KMS-11 (cell line): ENCODE data around the gene RTN1.

Experiments
- H2AFZ ChIP-seq: fragments of 200-600 bp; sonication (generic); 2 replicates; pipeline ENCODE4 v1.6.1; 2016; ENCODE audit warnings: antibody characterized with exemption, mixed run types, low read depth
- H3K27ac ChIP-seq: fragments of 200-600 bp; sonication (generic); 2 replicates; pipeline ENCODE4 v1.6.1; 2016; ENCODE audit warnings: mild to moderate bottlenecking, mixed run types
- H3K27me3 ChIP-seq: fragments of 200-600 bp; sonication (generic); 2 replicates; pipeline ENCODE4 v1.6.1; 2017; ENCODE audit warnings: mild to moderate bottlenecking, low read depth, mixed run types, moderate library complexity; ENCODE audit not compliant: insufficient read depth
- H3K36me3 ChIP-seq: fragments of 200-600 bp; sonication (generic); 2 replicates; pipeline ENCODE4 v1.6.1; 2017; ENCODE audit warnings: mild to moderate bottlenecking, mixed run types; ENCODE audit not compliant: insufficient read depth
- H3K4me1 ChIP-seq: fragments of 200-600 bp; sonication (generic); 2 replicates; pipeline ENCODE4 v1.6.1; 2016; ENCODE audit warnings: mild to moderate bottlenecking, low read depth, mixed run types; ENCODE audit not compliant: poor library complexity, severe bottlenecking
- H3K4me2 ChIP-seq: fragments of 200-600 bp; sonication (generic); 2 replicates; pipeline ENCODE4 v1.7.0; 2016; ENCODE audit warnings: mild to moderate bottlenecking, mixed run types
- H3K4me3 ChIP-seq: fragments of 200-600 bp; sonication (generic); IDR thresholded peaks from 2 replicates; pipeline ENCODE4 v1.6.1; 2017; ENCODE audit warnings: low read depth, low read length, mixed read lengths; ENCODE audit not compliant: insufficient read depth
- H3K79me2 ChIP-seq: fragments of 200-600 bp; sonication (generic); 2 replicates; pipeline ENCODE4 v1.6.1; 2016; ENCODE audit warnings: low read depth, mixed run types; ENCODE audit not compliant: insufficient read depth
- H3K9ac ChIP-seq: fragments of 200-600 bp; sonication (generic); 2 replicates; pipeline ENCODE4 v1.6.1; 2016; ENCODE audit warnings: mild to moderate bottlenecking, mixed run types
- H4K20me1 ChIP-seq: fragments of 200-600 bp; sonication (generic); 2 replicates; pipeline ENCODE4 v1.6.1; 2016; ENCODE audit warnings: mild to moderate bottlenecking, mixed run types; ENCODE audit not compliant: insufficient read depth
- TF ChIP-seq, protein P1 (sequence below): fragments of 200-600 bp; sonication (generic); conservative IDR thresholded peaks from 2 replicates; pipeline ENCODE4 v1.6.1; 2017; ENCODE audit warnings: low read depth, mild to moderate bottlenecking, antibody characterized with exemption, low read length, moderate library complexity, mixed read lengths

RTN1 gene, protein sequence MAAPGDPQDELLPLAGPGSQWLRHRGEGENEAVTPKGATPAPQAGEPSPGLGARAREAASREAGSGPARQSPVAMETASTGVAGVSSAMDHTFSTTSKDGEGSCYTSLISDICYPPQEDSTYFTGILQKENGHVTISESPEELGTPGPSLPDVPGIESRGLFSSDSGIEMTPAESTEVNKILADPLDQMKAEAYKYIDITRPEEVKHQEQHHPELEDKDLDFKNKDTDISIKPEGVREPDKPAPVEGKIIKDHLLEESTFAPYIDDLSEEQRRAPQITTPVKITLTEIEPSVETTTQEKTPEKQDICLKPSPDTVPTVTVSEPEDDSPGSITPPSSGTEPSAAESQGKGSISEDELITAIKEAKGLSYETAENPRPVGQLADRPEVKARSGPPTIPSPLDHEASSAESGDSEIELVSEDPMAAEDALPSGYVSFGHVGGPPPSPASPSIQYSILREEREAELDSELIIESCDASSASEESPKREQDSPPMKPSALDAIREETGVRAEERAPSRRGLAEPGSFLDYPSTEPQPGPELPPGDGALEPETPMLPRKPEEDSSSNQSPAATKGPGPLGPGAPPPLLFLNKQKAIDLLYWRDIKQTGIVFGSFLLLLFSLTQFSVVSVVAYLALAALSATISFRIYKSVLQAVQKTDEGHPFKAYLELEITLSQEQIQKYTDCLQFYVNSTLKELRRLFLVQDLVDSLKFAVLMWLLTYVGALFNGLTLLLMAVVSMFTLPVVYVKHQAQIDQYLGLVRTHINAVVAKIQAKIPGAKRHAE

GRCh38 chr14:59870277-59871165 lies at the start of gene RTN1:
TSS of gene RTN1 (minus strand) at chr14:59870776. CDS start at chr14:59870630, 146 bp downstream.
- TF ChIP-seq, protein P1, sequence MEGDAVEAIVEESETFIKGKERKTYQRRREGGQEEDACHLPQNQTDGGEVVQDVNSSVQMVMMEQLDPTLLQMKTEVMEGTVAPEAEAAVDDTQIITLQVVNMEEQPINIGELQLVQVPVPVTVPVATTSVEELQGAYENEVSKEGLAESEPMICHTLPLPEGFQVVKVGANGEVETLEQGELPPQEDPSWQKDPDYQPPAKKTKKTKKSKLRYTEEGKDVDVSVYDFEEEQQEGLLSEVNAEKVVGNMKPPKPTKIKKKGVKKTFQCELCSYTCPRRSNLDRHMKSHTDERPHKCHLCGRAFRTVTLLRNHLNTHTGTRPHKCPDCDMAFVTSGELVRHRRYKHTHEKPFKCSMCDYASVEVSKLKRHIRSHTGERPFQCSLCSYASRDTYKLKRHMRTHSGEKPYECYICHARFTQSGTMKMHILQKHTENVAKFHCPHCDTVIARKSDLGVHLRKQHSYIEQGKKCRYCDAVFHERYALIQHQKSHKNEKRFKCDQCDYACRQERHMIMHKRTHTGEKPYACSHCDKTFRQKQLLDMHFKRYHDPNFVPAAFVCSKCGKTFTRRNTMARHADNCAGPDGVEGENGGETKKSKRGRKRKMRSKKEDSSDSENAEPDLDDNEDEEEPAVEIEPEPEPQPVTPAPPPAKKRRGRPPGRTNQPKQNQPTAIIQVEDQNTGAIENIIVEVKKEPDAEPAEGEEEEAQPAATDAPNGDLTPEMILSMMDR = no peak
- peak within 1 kb of the TSS; percentile 84 for H2AFZ ChIP-seq
- H3K4me1 ChIP-seq = no peaks in the 10 kb centered on the region
- no peaks in the 10 kb centered on the region for H4K20me1 ChIP-seq
- H3K27me3 ChIP-seq = no peaks in the 10 kb centered on the region
- no peaks in the 10 kb centered on the region for H3K79me2 ChIP-seq
- no peak within 1 kb of the TSS for H3K27ac ChIP-seq
- H3K36me3 ChIP-seq = no peaks in the 10 kb centered on the region
- peak within 1 kb of the TSS; percentile 27; the same call in 1 of the 2 replicates for H3K9ac ChIP-seq
- H3K4me3 ChIP-seq = no peak within 1 kb of the TSS
- H3K4me2 ChIP-seq = peak within 1 kb of the TSS; percentile 76

DNA sequence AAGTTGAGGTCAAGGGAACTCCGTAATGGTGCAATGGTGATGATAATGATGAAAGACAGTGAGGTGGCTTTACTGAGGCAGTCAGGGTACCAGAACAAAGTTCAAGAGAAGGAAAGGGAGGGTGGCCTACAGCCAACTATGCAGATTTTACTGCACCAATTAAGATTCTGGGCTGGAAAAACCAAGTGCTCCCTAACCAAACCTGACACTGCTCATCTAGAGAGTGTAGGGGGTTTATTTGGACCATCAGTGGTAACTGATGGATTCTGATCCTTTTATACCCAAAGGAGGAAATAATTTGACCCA lies 49.8 kb upstream of the RTN1 start:
- H2AFZ ChIP-seq = no peak overlapping the region

GRCh38 chr14:59919570-59920377 lies 49.2 kb upstream of the RTN1 start, which contains the start of gene LRRC9:
TSS of gene LRRC9 (plus strand) at chr14:59920144.
- H3K27ac ChIP-seq = no peak within 1 kb of the TSS
- TF ChIP-seq, protein P1 = no peak
- H3K4me2 ChIP-seq = no peak within 1 kb of the TSS
- no peaks in the 10 kb centered on the region for H3K27me3 ChIP-seq
- H3K4me1 ChIP-seq = no peaks in the 10 kb centered on the region
- no peaks in the 10 kb centered on the region for H3K79me2 ChIP-seq
- no peak within 1 kb of the TSS for H3K9ac ChIP-seq
- no peak within 1 kb of the TSS for H2AFZ ChIP-seq
- no peaks in the 10 kb centered on the region for H4K20me1 ChIP-seq
- H3K4me3 ChIP-seq = no peak within 1 kb of the TSS
- H3K36me3 ChIP-seq = no peaks in the 10 kb centered on the region

More for the DNA sequence above, 49.8 kb upstream of the RTN1 start:
- Histone ChIP-seq H3K4me3 (no peak overlapping the region), H3K4me1 (no peaks in the 10 kb centered on the region), H4K20me1 (no peaks in the 10 kb centered on the region), H3K9ac (no peak overlapping the region), H3K27me3 (no peaks in the 10 kb centered on the region), H3K27ac (no peak overlapping the region), H3K4me2 (no peak overlapping the region), H3K36me3 (no peaks in the 10 kb centered on the region), H3K79me2 (no peaks in the 10 kb centered on the region)
- TF ChIP-seq, protein P1 = no peak
